Caco-2 (cell line): ENCODE data around the gene SLC26A3. TPM values are rescaled to one million over a fixed set of nuclear protein-coding genes. Genes with fewer than 3 reads are reported as not detected.

Experiments used
- BruUV-seq: library from RNA; stranded (reverse); fragments of 400-500 nt; replicated peaks from 2 replicates; lab custom pipeline; 2021; lab: Mats Ljungman, UMichigan
- CTCF ChIA-PET: fragments of 300-600 bp; sonication (Branson Sonifier 250); formaldehyde crosslinking; loops from one replicate; lab custom pipeline; 2022; ENCODE audit warnings: antibody characterized with exemption; lab: Charles Lee
- POLR2A ChIA-PET: fragments of 300-600 bp; sonication (Branson Sonifier 250); formaldehyde crosslinking; loops from one replicate; lab custom pipeline; 2022; ENCODE audit warnings: antibody characterized with exemption; lab: Charles Lee
- DNase-seq, 2 experiments: peaks; one replicate each; pipeline versions ENCODE4 v3.0.0 to v3.0.0-alpha.2; 2020 to 2022
- H3K27me3 ChIP-seq: replicated peaks from 2 replicates; pipeline ENCODE4 v1.6.0; 2011; ENCODE audit warnings: low read length; ENCODE audit not compliant: control insufficient read depth, insufficient read depth
- H3K36me3 ChIP-seq: 2 replicates; pipeline ENCODE4 v1.5.1; 2011; ENCODE audit warnings: low read length; ENCODE audit not compliant: control insufficient read depth, insufficient read depth
- H3K4me1 ChIP-seq: fragments of 250-450 bp; sonication (Bioruptor Pico); 2 replicates; pipeline ENCODE4 v1.5.1; 2020; ENCODE audit warnings: mild to moderate bottlenecking
- H3K4me3 ChIP-seq: 2 replicates; pipeline ENCODE4 v1.5.1; 2011; ENCODE audit warnings: low read depth, mild to moderate bottlenecking, control low read depth, low read length
- H3K9me3 ChIP-seq: fragments of 250-450 bp; sonication (Bioruptor Pico); 2 replicates; pipeline ENCODE4 v1.5.1; 2020; ENCODE audit warnings: mild to moderate bottlenecking, moderate library complexity
- H3K27ac Mint-ChIP-seq: one replicate; pipeline ENCODE4 v1.8.0; 2022; ENCODE audit warnings: mixed read lengths; ENCODE audit not compliant: unreplicated experiment
- H3K27me3 Mint-ChIP-seq: one replicate; pipeline ENCODE4 v1.8.0; 2022; ENCODE audit warnings: mixed read lengths; ENCODE audit not compliant: insufficient read depth, unreplicated experiment
- H3K36me3 Mint-ChIP-seq: one replicate; pipeline ENCODE4 v1.8.0; 2022; ENCODE audit warnings: mild to moderate bottlenecking, mixed read lengths; ENCODE audit not compliant: insufficient read depth, unreplicated experiment
- H3K4me1 Mint-ChIP-seq: one replicate; pipeline ENCODE4 v1.8.0; 2022; ENCODE audit warnings: low read depth, mixed read lengths; ENCODE audit not compliant: unreplicated experiment
- H3K4me3 Mint-ChIP-seq: one replicate; pipeline ENCODE4 v1.8.0; 2022; ENCODE audit warnings: mild to moderate bottlenecking, moderate library complexity, mixed read lengths; ENCODE audit not compliant: unreplicated experiment
- H3K9me3 Mint-ChIP-seq: one replicate; pipeline ENCODE4 v1.8.0; 2022; ENCODE audit warnings: mixed read lengths; ENCODE audit not compliant: unreplicated experiment
- CTCF ChIP-seq, 2 experiments: fragments of 200-600 bp in 1 of 2; IDR thresholded peaks; 1 replicate in 1 of 2; 2 replicates in 1 of 2; pipeline versions ENCODE4 v1.5.1 to v1.8.0; 2011 to 2022; ENCODE audit warnings: antibody characterized with exemption in 1 of 2, control low read depth in 1 of 2, inconsistent platforms in 1 of 2, low read depth in 1 of 2, low read length in 1 of 2, mild to moderate bottlenecking in 1 of 2, moderate library complexity in 1 of 2; ENCODE audit not compliant: insufficient read depth in 1 of 2, severe bottlenecking in 1 of 2, unreplicated experiment in 1 of 2
- intact Hi-C: fragments of 100-400 bp; cut with micrococcal nuclease; formaldehyde crosslinking; loops from one replicate; pipeline ENCODE4 v1.10.0; 2022; ENCODE audit not compliant: unreplicated experiment
- total RNA-seq: library from RNA; stranded (reverse); gene quantifications from 2 replicates; pipeline ENCODE4 v1.2.3, GENCODE V29; 2022

The SLC26A3 gene
- total RNA-seq, 1 experiment from 2014 or later = 2.0 TPM

- H3K27me3 ChIP-seq = no peaks in the 10 kb centered on the region
- H3K4me1 Mint-ChIP-seq = peaks cover 9% of the 10 kb centered on the region
- DNase-seq = no peak
Observed at GRCh38 chr7:107827501-107827900, 24.5 kb upstream of the SLC26A3 start.

GRCh38 chr7:107826451-107826850 is 23.4 kb upstream of the SLC26A3 start:
- TF ChIP-seq CTCF (IDR thresholded peaks at IDR 0.05; ENCODE audit: insufficient read depth in 1 of 2, low read depth in 1 of 2, low read length in 1 of 2, severe bottlenecking in 1 of 2, unreplicated experiment in 1 of 2) = no peak
- H3K4me3 Mint-ChIP-seq = no peak overlapping the region
- no peaks in the 10 kb centered on the region for H3K36me3 ChIP-seq
- H3K27me3 ChIP-seq = no peaks in the 10 kb centered on the region
- no TSS peak for BruUV-seq
- H3K27ac Mint-ChIP-seq = no peak overlapping the region
- no peaks in the 10 kb centered on the region for H3K9me3 ChIP-seq
- no peak overlapping the region for H3K4me3 ChIP-seq
- intact Hi-C loops = no loop called here
- H3K4me1 ChIP-seq = 0 out of 2 replicates have a peak, but pooled peaks cover 6% of the 10 kb centered on the region
- peaks cover 9% of the 10 kb centered on the region for H3K4me1 Mint-ChIP-seq
- ChIA-PET POLR2A (no interaction called here), CTCF (no interaction called here)
- DNase-seq = no peak
- H3K27me3 Mint-ChIP-seq = no peaks in the 10 kb centered on the region
- no peaks in the 10 kb centered on the region for H3K36me3 Mint-ChIP-seq
- peaks cover 13% of the 10 kb centered on the region for H3K9me3 Mint-ChIP-seq

More at GRCh38 chr7:107827501-107827900, 24.5 kb upstream of the SLC26A3 start:
- POLR2A ChIA-PET = no interaction called here
- no peaks in the 10 kb centered on the region for H3K36me3 ChIP-seq
- Mint-ChIP-seq H3K36me3 (no peaks in the 10 kb centered on the region), H3K4me3 (no peak overlapping the region), H3K27ac (no peak overlapping the region), H3K27me3 (no peaks in the 10 kb centered on the region), H3K9me3 (peaks cover 16% of the 10 kb centered on the region)
- H3K4me1 ChIP-seq = 0 out of 2 replicates have a peak, but pooled peaks cover 6% of the 10 kb centered on the region
- H3K4me3 ChIP-seq = no peak overlapping the region
- no peaks in the 10 kb centered on the region for H3K9me3 ChIP-seq
- TF ChIP-seq CTCF (IDR thresholded peaks at IDR 0.05; ENCODE audit: insufficient read depth in 1 of 2, low read depth in 1 of 2, low read length in 1 of 2, severe bottlenecking in 1 of 2, unreplicated experiment in 1 of 2) = no peak
- CTCF ChIA-PET = no interaction called here
- BruUV-seq = no TSS peak
- intact Hi-C loops = no loop called here

- POLR2A ChIA-PET = no interaction called here
- H3K9me3 Mint-ChIP-seq = no peaks in the 10 kb centered on the region
- H3K27ac Mint-ChIP-seq = no peak overlapping the region
Observed at GRCh38 chr7:107824858-107825257, 21.8 kb upstream of the SLC26A3 start.

More at GRCh38 chr7:107824858-107825257, 21.8 kb upstream of the SLC26A3 start:
- Histone ChIP-seq H3K9me3 (no peaks in the 10 kb centered on the region), H3K36me3 (no peaks in the 10 kb centered on the region), H3K4me3 (no peak overlapping the region), H3K4me1 (no peaks in the 10 kb centered on the region), H3K27me3 (no peaks in the 10 kb centered on the region)
- Mint-ChIP-seq H3K4me1 (peaks cover under 1% of the 10 kb centered on the region), H3K27me3 (no peaks in the 10 kb centered on the region), H3K4me3 (no peak overlapping the region), H3K36me3 (no peaks in the 10 kb centered on the region)
- CTCF ChIA-PET = interaction anchor here (0.6 kb wide), 1 partner anchor 655 kb away, joined by 4 read pairs; no protein-coding TSS in a partner anchor
- TF ChIP-seq CTCF (IDR thresholded peaks at IDR 0.05; ENCODE audit: insufficient read depth in 1 of 2, low read depth in 1 of 2, low read length in 1 of 2, severe bottlenecking in 1 of 2, unreplicated experiment in 1 of 2) = no peak
- intact Hi-C loops = no loop called here
- BruUV-seq = no TSS peak
- DNase-seq = no peak
